ENCODE results near the gene PSME1.

DNA sequence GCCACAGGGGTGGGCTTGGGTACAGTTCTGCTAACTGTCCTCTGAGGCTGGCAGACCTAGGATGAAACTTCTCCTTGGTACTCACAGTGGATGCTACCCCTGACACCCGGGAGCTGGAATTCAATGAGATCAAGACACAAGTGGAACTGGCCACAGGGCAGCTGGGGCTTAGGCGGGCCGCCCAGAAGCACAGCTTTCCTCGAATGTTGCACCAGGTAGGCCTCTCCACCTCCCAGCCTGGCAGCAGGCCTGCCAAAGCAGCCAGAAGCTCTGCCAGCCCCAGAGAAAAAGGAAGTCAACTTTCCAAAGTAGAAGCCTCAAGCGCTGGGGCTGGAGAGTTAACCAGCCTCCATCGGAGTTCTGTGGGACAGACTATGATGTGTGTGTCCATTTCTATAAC is 18.8 kb upstream of the PSME1 start:
- TF ChIP-seq EZH2 (IDR thresholded peaks at IDR 0.05) (no peak), POLR2AphosphoS5 (IDR thresholded peaks at IDR 0.05; ENCODE audit: borderline replicate concordance, low read depth, low read length) (no peak)

All from SK-N-MC (cell line).